H9 (cell line): ENCODE measurements around the gene MYB. TPM values are rescaled to one million over a fixed set of nuclear protein-coding genes. Genes with fewer than 3 reads are reported as not detected.

Experiments
- DNase-seq: peaks from one replicate; pipeline ENCODE4 v3.0.0-alpha.2; 2017
- H2AFZ ChIP-seq: one replicate; pipeline ENCODE4 v1.6.1; 2013; ENCODE audit warnings: mild to moderate bottlenecking, low read length, control low read depth, moderate library complexity
- H2AK5ac ChIP-seq: 2 replicates; pipeline ENCODE4 v1.6.1; 2013; ENCODE audit warnings: low read length, control low read depth, mixed read lengths; ENCODE audit not compliant: insufficient read length
- H2BK120ac ChIP-seq: one replicate; pipeline ENCODE4 v1.6.1; 2013; ENCODE audit warnings: low read depth, mild to moderate bottlenecking, low read length, control low read depth, inconsistent platforms; ENCODE audit not compliant: poor library complexity, severe bottlenecking
- H2BK12ac ChIP-seq: 2 replicates; pipeline ENCODE4 v1.6.1; 2013; ENCODE audit warnings: low read length, control low read depth, mixed read lengths, low read depth; ENCODE audit not compliant: insufficient read length
- H2BK15ac ChIP-seq: 2 replicates; pipeline ENCODE4 v1.6.1; 2013; ENCODE audit warnings: low read depth, low read length, control low read depth
- H2BK20ac ChIP-seq: one replicate; pipeline ENCODE4 v1.6.1; 2013; ENCODE audit warnings: low read depth, mild to moderate bottlenecking, low read length, control low read depth, inconsistent platforms; ENCODE audit not compliant: poor library complexity, severe bottlenecking
- H2BK5ac ChIP-seq: 2 replicates; pipeline ENCODE4 v1.6.1; 2013; ENCODE audit warnings: low read length, control low read depth, mixed read lengths; ENCODE audit not compliant: insufficient read length
- H3K14ac ChIP-seq: 2 replicates; pipeline ENCODE4 v1.6.1; 2013; ENCODE audit warnings: low read length, control low read depth; ENCODE audit not compliant: insufficient read depth
- H3K18ac ChIP-seq: 2 replicates; pipeline ENCODE4 v1.6.1; 2013; ENCODE audit warnings: low read depth, mild to moderate bottlenecking, mixed read lengths, low read length, control low read depth; ENCODE audit not compliant: insufficient read length
- H3K23ac ChIP-seq: 2 replicates; pipeline ENCODE4 v1.6.1; 2013; ENCODE audit warnings: low read length, control low read depth, mixed read lengths, low read depth; ENCODE audit not compliant: insufficient read length
- H3K23me2 ChIP-seq: 2 replicates; pipeline ENCODE4 v1.6.1; 2013; ENCODE audit warnings: low read depth, mild to moderate bottlenecking, mixed read lengths, low read length, control low read depth; ENCODE audit not compliant: insufficient read length, poor library complexity, severe bottlenecking
- H3K27ac ChIP-seq: 2 replicates; pipeline ENCODE4 v1.5.1; 2013; ENCODE audit warnings: low read length, control low read depth, mixed read lengths, low read depth; ENCODE audit not compliant: insufficient read length
- H3K27me3 ChIP-seq: 2 replicates; pipeline ENCODE4 v1.6.1; 2013; ENCODE audit warnings: low read length, control low read depth, inconsistent platforms; ENCODE audit not compliant: insufficient read depth
- H3K4ac ChIP-seq: 2 replicates; pipeline ENCODE4 v1.6.1; 2013; ENCODE audit warnings: low read depth, mild to moderate bottlenecking, control low read depth, inconsistent platforms, low read length, moderate library complexity
- H3K4me1 ChIP-seq: 2 replicates; pipeline ENCODE4 v1.6.1; 2013; ENCODE audit warnings: low read length, control low read depth, inconsistent platforms; ENCODE audit not compliant: insufficient read depth
- H3K4me2 ChIP-seq: 2 replicates; pipeline ENCODE4 v1.6.1; 2013; ENCODE audit warnings: low read length, control low read depth, mixed read lengths; ENCODE audit not compliant: insufficient read length, insufficient read depth
- H3K56ac ChIP-seq: 2 replicates; pipeline ENCODE4 v1.6.1; 2013; ENCODE audit warnings: low read depth, mild to moderate bottlenecking, mixed read lengths, low read length, control low read depth; ENCODE audit not compliant: insufficient read length
- H3K79me1 ChIP-seq: 2 replicates; pipeline ENCODE4 v1.6.1; 2013; ENCODE audit warnings: low read depth, mild to moderate bottlenecking, moderate library complexity, low read length, control low read depth, inconsistent platforms; ENCODE audit not compliant: insufficient read depth, poor library complexity, severe bottlenecking
- H3K79me2 ChIP-seq: 2 replicates; pipeline ENCODE4 v1.6.1; 2013; ENCODE audit warnings: low read length, control low read depth, inconsistent platforms; ENCODE audit not compliant: insufficient read depth
- H3K9ac ChIP-seq: 2 replicates; pipeline ENCODE4 v1.6.1; 2013; ENCODE audit warnings: low read length, control low read depth, mixed read lengths; ENCODE audit not compliant: insufficient read length; ENCODE audit errors: extremely low read depth
- H3K9me3 ChIP-seq: one replicate; pipeline ENCODE4 v1.6.1; 2013; ENCODE audit warnings: low read depth, low read length, inconsistent platforms; ENCODE audit not compliant: control insufficient read depth
- H3T11ph ChIP-seq: one replicate; pipeline ENCODE4 v1.6.1; 2013; ENCODE audit warnings: mild to moderate bottlenecking, low read length, control low read depth, inconsistent platforms
- H4K20me1 ChIP-seq: one replicate; pipeline ENCODE4 v1.6.1; 2013; ENCODE audit not compliant: control insufficient read depth, insufficient read length, insufficient read depth
- H4K5ac ChIP-seq: 2 replicates; pipeline ENCODE4 v1.6.1; 2013; ENCODE audit warnings: low read depth, mild to moderate bottlenecking, mixed read lengths, low read length, control low read depth; ENCODE audit not compliant: insufficient read length
- H4K8ac ChIP-seq: replicated peaks from 2 replicates; pipeline ENCODE4 v1.6.1; 2013; ENCODE audit warnings: low read length, control low read depth, mixed read lengths, low read depth; ENCODE audit not compliant: insufficient read length
- H4K91ac ChIP-seq: 2 replicates; pipeline ENCODE4 v1.6.1; 2013; ENCODE audit warnings: low read depth, mild to moderate bottlenecking, moderate library complexity, mixed read lengths, low read length, control low read depth; ENCODE audit not compliant: insufficient read length
- H3K27ac Mint-ChIP-seq, 3 experiments: 2 replicates in 2 of 3; 3 replicates in 1 of 3; pipeline ENCODE4 v1.8.0; 2020 to 2021; ENCODE audit warnings: mixed read lengths in 3 of 3, mild to moderate bottlenecking in 1 of 3, moderate library complexity in 1 of 3
- H3K27me3 Mint-ChIP-seq: 2 replicates; pipeline ENCODE4 v1.8.0; 2021; ENCODE audit warnings: low read depth, mild to moderate bottlenecking, moderate library complexity, mixed read lengths
- H3K36me3 Mint-ChIP-seq, 3 experiments: 2 replicates in 2 of 3; 3 replicates in 1 of 3; pipeline ENCODE4 v1.8.0; 2020 to 2021; ENCODE audit warnings: low read depth in 3 of 3, mixed read lengths in 3 of 3; ENCODE audit not compliant: insufficient read depth in 1 of 3
- H3K4me1 Mint-ChIP-seq, 2 experiments: 2 replicates each; pipeline ENCODE4 v1.8.0; 2020; ENCODE audit warnings: mixed read lengths in 2 of 2
- H3K4me3 Mint-ChIP-seq, 2 experiments: 2 replicates in 1 of 2; 3 replicates in 1 of 2; pipeline ENCODE4 v1.8.0; 2020 to 2021; ENCODE audit warnings: mild to moderate bottlenecking in 2 of 2, mixed read lengths in 2 of 2, moderate library complexity in 1 of 2
- H3K9me3 Mint-ChIP-seq, 2 experiments: 2 replicates in 1 of 2; 3 replicates in 1 of 2; pipeline ENCODE4 v1.8.0; 2020; ENCODE audit warnings: mild to moderate bottlenecking in 2 of 2, mixed read lengths in 2 of 2, moderate library complexity in 1 of 2
- WGBS: extraction: QIAGEN DNeasy Blood & Tissue Kit; methylation state at CpG from one replicate; pipeline ENCODE4 v1.1.7; 2013; ENCODE audit warnings: missing lambda C conversion rate, low lambda C conversion rate, mixed read lengths; ENCODE audit not compliant: insufficient read length; ENCODE audit errors: extremely low coverage; 5-methylcytosine and 5-hydroxymethylcytosine counted together
- total RNA-seq: library from RNA; stranded (reverse); gene quantifications from 2 replicates; pipeline ENCODE4 v1.2.1, GENCODE V29; 2021
- TF ChIP-seq, protein P1 (sequence below): fragments of 200-600 bp; sonication (generic); conservative IDR thresholded peaks from 3 replicates; pipeline ENCODE4 v1.8.0; 2021; ENCODE audit warnings: antibody characterized with exemption, mild to moderate bottlenecking

Gene MYB
- total RNA-seq, 1 experiment from 2014 or later, result 5.8 TPM

DNA sequence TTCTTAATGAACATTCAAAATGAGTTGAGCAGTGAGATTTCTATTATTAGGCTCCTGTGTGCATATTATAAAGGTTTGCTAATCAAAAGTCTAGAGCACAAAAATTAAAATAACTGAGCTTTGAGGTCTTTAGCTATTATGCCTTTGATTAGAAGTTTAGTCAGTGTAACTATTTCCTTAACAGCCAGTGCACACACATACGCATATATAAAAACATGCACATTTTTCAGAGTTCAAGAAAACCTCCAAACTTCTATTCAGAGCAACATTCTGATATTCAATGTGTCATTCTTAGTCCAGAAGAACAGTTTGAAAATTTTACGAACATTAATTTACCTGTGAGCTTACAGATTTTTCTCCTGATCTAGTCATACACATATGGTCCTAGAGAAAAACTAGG lies 48.3 kb upstream of the MYB start:
- H3K27ac ChIP-seq, result no peak overlapping the region
- H3K23ac ChIP-seq, result no peak overlapping the region
- DNase-seq, result no peak
- no peak overlapping the region for H3K4me2 ChIP-seq
- Mint-ChIP-seq H3K27me3 (no peaks in the 10 kb centered on the region), H3K27ac (no peak overlapping the region), H3K4me3 (no peak overlapping the region), H3K4me1 (peaks cover 0 to 6% of the 10 kb centered on the region in 2 experiments; a peak in 1 of 4 replicates), H3K9me3 (no peaks in the 10 kb centered on the region), H3K36me3 (no peaks in the 10 kb centered on the region)
- no peak overlapping the region for H2BK5ac ChIP-seq
- H3K79me2 ChIP-seq, result no peaks in the 10 kb centered on the region
- no peak overlapping the region for H3K4ac ChIP-seq
- no peak overlapping the region for H2BK20ac ChIP-seq
- WGBS, result no CpG with 5 or more reads among the region's 2 CpGs
- H3K23me2 ChIP-seq, result no peaks in the 10 kb centered on the region
- no peak overlapping the region for H3K56ac ChIP-seq
- H3K79me1 ChIP-seq, result no peaks in the 10 kb centered on the region
- H3K27me3 ChIP-seq, result no peaks in the 10 kb centered on the region
- H2AK5ac ChIP-seq, result no peak overlapping the region
- H4K20me1 ChIP-seq, result no peaks in the 10 kb centered on the region
- no peak overlapping the region for H2BK15ac ChIP-seq
- no peak overlapping the region for H3K18ac ChIP-seq
- no peaks in the 10 kb centered on the region for H3K9me3 ChIP-seq
- no peak overlapping the region for H2BK120ac ChIP-seq
- H3K14ac ChIP-seq, result no peak overlapping the region
- no peak overlapping the region for H4K91ac ChIP-seq
- TF ChIP-seq, protein P1, sequence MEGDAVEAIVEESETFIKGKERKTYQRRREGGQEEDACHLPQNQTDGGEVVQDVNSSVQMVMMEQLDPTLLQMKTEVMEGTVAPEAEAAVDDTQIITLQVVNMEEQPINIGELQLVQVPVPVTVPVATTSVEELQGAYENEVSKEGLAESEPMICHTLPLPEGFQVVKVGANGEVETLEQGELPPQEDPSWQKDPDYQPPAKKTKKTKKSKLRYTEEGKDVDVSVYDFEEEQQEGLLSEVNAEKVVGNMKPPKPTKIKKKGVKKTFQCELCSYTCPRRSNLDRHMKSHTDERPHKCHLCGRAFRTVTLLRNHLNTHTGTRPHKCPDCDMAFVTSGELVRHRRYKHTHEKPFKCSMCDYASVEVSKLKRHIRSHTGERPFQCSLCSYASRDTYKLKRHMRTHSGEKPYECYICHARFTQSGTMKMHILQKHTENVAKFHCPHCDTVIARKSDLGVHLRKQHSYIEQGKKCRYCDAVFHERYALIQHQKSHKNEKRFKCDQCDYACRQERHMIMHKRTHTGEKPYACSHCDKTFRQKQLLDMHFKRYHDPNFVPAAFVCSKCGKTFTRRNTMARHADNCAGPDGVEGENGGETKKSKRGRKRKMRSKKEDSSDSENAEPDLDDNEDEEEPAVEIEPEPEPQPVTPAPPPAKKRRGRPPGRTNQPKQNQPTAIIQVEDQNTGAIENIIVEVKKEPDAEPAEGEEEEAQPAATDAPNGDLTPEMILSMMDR, result no peak
- no peak overlapping the region for H2BK12ac ChIP-seq
- H3T11ph ChIP-seq, result no peak overlapping the region
- H2AFZ ChIP-seq, result no peak overlapping the region
- H3K4me1 ChIP-seq, result no peaks in the 10 kb centered on the region
- no peak overlapping the region for H4K8ac ChIP-seq
- no peak overlapping the region for H3K9ac ChIP-seq
- no peak overlapping the region for H4K5ac ChIP-seq
